ENCODE measurements around the gene SP6. TPM values are rescaled to one million over a fixed set of nuclear protein-coding genes. Genes with fewer than 3 reads are reported as not detected.

SP6 gene
- total RNA-seq, 4 donors from 2014 or later = 0.30 to 1.3 (median 0.71) TPM

GRCh38 chr17:47891545-47892088 lies 40.7 kb upstream of the SP6 start:
- Histone ChIP-seq H3K27me3 (no peaks in the 10 kb centered on the region), H3K36me3 (no peaks in the 10 kb centered on the region), H3K4me3 (no peak overlapping the region), H3K4me1 (peaks cover 0 to 15% (median 2%) of the 10 kb centered on the region in 4 donors), H3K27ac (no peak overlapping the region), H3K9me3 (no peaks in the 10 kb centered on the region)
- WGBS, 2 donors = 80 to 82% methylated on average over 4 of the region's 4 CpGs
- DNase-seq (ENCODE audit: low spot score in 2 of 2) = no peak
- no peak for TF ChIP-seq POLR2A (IDR thresholded peaks at IDR 0.05)
- no peak for TF ChIP-seq CTCF (IDR thresholded peaks at IDR 0.05)

- H3K27me3 ChIP-seq = no peaks in the 10 kb centered on the region
- H3K27ac ChIP-seq = no peak overlapping the region
- DNase-seq (ENCODE audit: low spot score in 2 of 2) = peak; percentile 73 to 93
- no peaks in the 10 kb centered on the region for H3K9me3 ChIP-seq
- no peaks in the 10 kb centered on the region for H3K36me3 ChIP-seq
- peaks cover 0 to 23% (median 2%) of the 10 kb centered on the region in 4 donors for H3K4me1 ChIP-seq
- 33% methylated on average over 11 of the region's 11 CpGs for WGBS, 2 donors
- no peak overlapping the region for H3K4me3 ChIP-seq
- TF ChIP-seq CTCF (IDR thresholded peaks at IDR 0.05) = peak; percentile 91 to 96 (median 94)
- TF ChIP-seq POLR2A (IDR thresholded peaks at IDR 0.05) = no peak
Observed at GRCh38 chr17:47889734-47890529, 39.0 kb upstream of the SP6 start.

DNA sequence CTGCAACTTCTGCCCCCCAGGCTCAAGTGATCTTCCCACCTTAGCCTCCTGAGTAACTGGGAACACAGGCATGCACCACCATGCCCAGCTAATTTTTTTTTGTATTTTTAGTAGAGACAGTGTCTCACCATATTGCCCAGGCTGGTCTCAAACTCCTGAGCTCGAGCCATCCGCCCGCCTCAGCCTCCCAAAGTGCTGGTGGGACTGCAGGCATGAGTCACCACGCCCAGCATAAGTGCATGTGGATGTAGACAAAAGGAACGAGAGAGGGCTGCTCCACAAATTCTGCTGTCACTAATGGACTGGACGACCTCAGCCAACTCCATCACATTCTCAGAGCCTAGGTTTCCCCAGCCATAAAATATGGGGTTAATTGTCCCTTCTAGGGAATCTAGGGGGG lies 37.3 kb upstream of the SP6 start:
- Histone ChIP-seq H3K27ac (no peak overlapping the region), H3K9me3 (no peaks in the 10 kb centered on the region), H3K4me3 (no peak overlapping the region), H3K27me3 (no peaks in the 10 kb centered on the region), H3K4me1 (peaks cover 0 to 23% (median 0%) of the 10 kb centered on the region in 4 donors), H3K36me3 (no peaks in the 10 kb centered on the region)
- DNase-seq (ENCODE audit: low spot score in 2 of 2) = no peak
- TF ChIP-seq CTCF (IDR thresholded peaks at IDR 0.05) = no peak
- WGBS, 2 donors = 56 to 57% methylated on average over 6 of the region's 6 CpGs

DNA sequence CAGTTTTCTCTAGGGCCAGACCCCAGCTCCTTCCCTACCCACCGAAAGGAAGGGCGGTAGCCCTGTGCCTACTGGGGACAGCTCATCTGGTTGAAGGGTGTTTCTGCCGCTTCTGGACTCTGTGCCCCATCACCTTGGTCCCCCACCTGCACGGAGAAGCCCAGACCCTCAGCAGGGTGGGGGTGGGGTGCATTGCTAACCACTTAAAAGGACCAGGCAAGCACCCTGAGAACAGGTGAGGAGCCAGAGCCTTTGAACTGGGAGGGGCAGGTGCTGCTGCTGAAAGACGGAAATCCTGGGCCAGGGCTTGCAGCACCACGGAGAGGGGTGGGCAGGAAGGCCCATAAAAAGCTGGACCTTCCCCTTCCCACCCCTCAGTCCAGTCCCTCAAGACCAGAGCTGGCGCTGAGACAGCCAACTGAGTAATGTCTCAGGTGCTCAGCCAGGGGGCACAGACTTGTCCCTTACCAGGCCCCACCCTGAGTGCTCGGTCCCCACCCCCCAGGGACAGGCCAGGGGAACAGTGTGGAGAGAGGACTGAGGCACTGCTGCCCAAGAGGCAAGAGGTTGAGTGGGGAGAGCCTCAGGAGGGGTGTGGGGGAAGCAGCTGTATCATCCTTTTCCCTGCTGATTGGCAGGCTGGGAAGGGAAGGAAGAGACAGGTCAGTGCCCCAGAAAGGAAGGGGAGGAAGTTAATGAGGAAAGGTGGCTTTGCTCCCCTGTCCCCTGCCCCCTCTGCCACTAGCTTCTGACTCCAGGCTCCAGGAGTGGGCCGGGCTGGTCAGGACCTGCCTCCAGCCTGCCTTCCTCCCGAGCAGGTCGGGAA lies 34.2 kb upstream of the SP6 start:
- peak overlapping the region in 1 of 4 donors; percentile 57 for H3K27ac ChIP-seq
- no peaks in the 10 kb centered on the region for H3K36me3 ChIP-seq
- no peak overlapping the region for H3K4me3 ChIP-seq
- DNase-seq (ENCODE audit: low spot score in 2 of 2) = no peak
- no peaks in the 10 kb centered on the region for H3K9me3 ChIP-seq
- H3K27me3 ChIP-seq = no peaks in the 10 kb centered on the region
- TF ChIP-seq POLR2A (IDR thresholded peaks at IDR 0.05) = no peak
- TF ChIP-seq CTCF (IDR thresholded peaks at IDR 0.05) = no peak
- no peak for TF ChIP-seq EP300 (IDR thresholded peaks at IDR 0.05)
- WGBS, 2 donors = 32 to 45% methylated on average over 11 of the region's 11 CpGs
- H3K4me1 ChIP-seq = peaks cover 0 to 39% (median 1%) of the 10 kb centered on the region in 4 donors

- H3K36me3 ChIP-seq = no peaks in the 10 kb centered on the region
- H3K9me3 ChIP-seq = no peaks in the 10 kb centered on the region
- H3K4me3 ChIP-seq = no peak overlapping the region
- no peak for TF ChIP-seq EP300 (IDR thresholded peaks at IDR 0.05)
- TF ChIP-seq POLR2A (IDR thresholded peaks at IDR 0.05) = no peak
- no peak for TF ChIP-seq CTCF (IDR thresholded peaks at IDR 0.05)
- no peak for DNase-seq (ENCODE audit: low spot score in 2 of 2)
- peak overlapping the region in 1 of 4 donors; percentile 57 for H3K27ac ChIP-seq
- 30 to 36% methylated on average over 5 of the region's 5 CpGs for WGBS, 2 donors
- peaks cover 0 to 39% (median 1%) of the 10 kb centered on the region in 4 donors for H3K4me1 ChIP-seq
- no peaks in the 10 kb centered on the region for H3K27me3 ChIP-seq
Observed at GRCh38 chr17:47884427-47884740, 33.4 kb upstream of the SP6 start.
